Right lobe of liver (tissue), 4 donors: ENCODE measurements around the gene OR4Q3.
"Not testable (repeated sequence)": the region's sequence is repeated elsewhere in the genome, so short reads cannot be mapped to it uniquely, and the experiment has no call there.

Experiments used
- CTCF ChIP-seq, 4 donors: fragments of 200-600 bp in 3 of 4; fragments of 450-650 bp in 1 of 4; IDR thresholded peaks; one replicate each; pipeline versions ENCODE4 v1.5.1 to v1.8.0; 2016 to 2022; ENCODE audit warnings: antibody characterized with exemption in 4 of 4, mild to moderate bottlenecking in 2 of 4
- POLR2A ChIP-seq: fragments of 450-650 bp; IDR thresholded peaks from one replicate; pipeline ENCODE4 v1.6.1; 2017; ENCODE audit warnings: antibody characterized with exemption, mild to moderate bottlenecking
- donor health status: DM: no; HTN: no; CAD: no.
- donor health status: DM: no; HTN: no; CAD: no.
- donor health status: DM: no; HTN: yes; CAD: no.

GRCh38 chr14:19752316-19752715 is 8.9 kb downstream of the OR4Q3 start:
- not testable (repeated sequence) for TF ChIP-seq CTCF (IDR thresholded peaks at IDR 0.05); POLR2A
